ENCODE measurements around the gene SLC35B2. TPM values are rescaled to one million over a fixed set of nuclear protein-coding genes. Genes with fewer than 3 reads are reported as not detected.

The SLC35B2 gene
- total and polyA plus RNA-seq, 2 donors from 2014 or later = 45.1 to 49.5 TPM

GRCh38 chr6:44219053-44219814, 38.1 kb downstream of the SLC35B2 start:
- H3K36me3 ChIP-seq (ENCODE audit: control insufficient read depth in 2 of 3, insufficient read depth in 3 of 3, low read length in 3 of 3) = no peaks in the 10 kb centered on the region
- H3K9ac ChIP-seq (ENCODE audit: low read length in 3 of 3) = peak overlapping the region in 2 of 3 donors; percentile 38 to 44
- no peaks in the 10 kb centered on the region for H3K27me3 ChIP-seq (ENCODE audit: control insufficient read depth, insufficient read depth, low read length)
- FAIRE-seq (no peak), DNase-seq (peak; percentile 89 to 98 (median 93))
- no peaks in the 10 kb centered on the region for H3K9me3 ChIP-seq (ENCODE audit: control insufficient read depth in 2 of 3, insufficient read depth in 1 of 3, low read length in 3 of 3)
- TF ChIP-seq CTCF (IDR thresholded peaks at IDR 0.05; ENCODE audit: borderline replicate concordance, extremely low read depth, insufficient read depth) = no peak
- H3K4me1 ChIP-seq (ENCODE audit: control insufficient read depth in 2 of 3, insufficient read depth in 2 of 3, low read depth in 1 of 3, low read length in 3 of 3) = peaks cover 0 to 29% (median 7%) of the 10 kb centered on the region in 3 donors
- H3K27ac ChIP-seq (ENCODE audit: low read depth in 2 of 2, low read length in 2 of 2) = peak overlapping the region; percentile 80 to 91
- intact Hi-C loops (cut with DNase I) = no loop called here
- H3K4me3 ChIP-seq (ENCODE audit: low read length in 3 of 3) = peak overlapping the region; percentile 42 to 58 (median 58)

GRCh38 chr6:44217332-44218143, 39.8 kb downstream of the SLC35B2 start:
- DNase-seq = peak in 1 of 5 donors; percentile 90
- FAIRE-seq = no peak
- no peak overlapping the region for H3K9ac ChIP-seq (ENCODE audit: low read length in 3 of 3)
- no peaks in the 10 kb centered on the region for H3K36me3 ChIP-seq (ENCODE audit: control insufficient read depth in 2 of 3, insufficient read depth in 3 of 3, low read length in 3 of 3)
- no peaks in the 10 kb centered on the region for H3K9me3 ChIP-seq (ENCODE audit: control insufficient read depth in 2 of 3, insufficient read depth in 1 of 3, low read length in 3 of 3)
- H3K27me3 ChIP-seq (ENCODE audit: control insufficient read depth, insufficient read depth, low read length) = no peaks in the 10 kb centered on the region
- TF ChIP-seq CTCF (IDR thresholded peaks at IDR 0.05; ENCODE audit: borderline replicate concordance, extremely low read depth, insufficient read depth) = no peak
- H3K27ac ChIP-seq (ENCODE audit: low read depth in 2 of 2, low read length in 2 of 2) = peak overlapping the region; percentile 47 to 91
- intact Hi-C loops (cut with DNase I) = no loop called here
- H3K4me1 ChIP-seq (ENCODE audit: control insufficient read depth in 2 of 3, insufficient read depth in 2 of 3, low read depth in 1 of 3, low read length in 3 of 3) = peaks cover 0 to 22% (median 4%) of the 10 kb centered on the region in 3 donors
- no peak overlapping the region for H3K4me3 ChIP-seq (ENCODE audit: low read length in 3 of 3)

- FAIRE-seq (no peak), DNase-seq (peak in 2 of 5 donors; percentile 60 to 69)
- peak within 1 kb of the TSS; percentile 47 to 77 for H3K27ac ChIP-seq (ENCODE audit: low read depth in 2 of 2, low read length in 2 of 2)
- no peak within 1 kb of the TSS for H3K4me3 ChIP-seq (ENCODE audit: low read length in 3 of 3)
- no peaks in the 10 kb centered on the region for H3K36me3 ChIP-seq (ENCODE audit: control insufficient read depth in 2 of 3, insufficient read depth in 3 of 3, low read length in 3 of 3)
- H3K9ac ChIP-seq (ENCODE audit: low read length in 3 of 3) = peak within 1 kb of the TSS in 1 of 3 donors; percentile 35
- peaks cover 0 to 21% (median 4%) of the 10 kb centered on the region in 3 donors for H3K4me1 ChIP-seq (ENCODE audit: control insufficient read depth in 2 of 3, insufficient read depth in 2 of 3, low read depth in 1 of 3, low read length in 3 of 3)
- intact Hi-C loops (cut with DNase I) = no loop called here
- H3K9me3 ChIP-seq (ENCODE audit: control insufficient read depth in 2 of 3, insufficient read depth in 1 of 3, low read length in 3 of 3) = no peaks in the 10 kb centered on the region
- no peaks in the 10 kb centered on the region for H3K27me3 ChIP-seq (ENCODE audit: control insufficient read depth, insufficient read depth, low read length)
- no peak for TF ChIP-seq CTCF (IDR thresholded peaks at IDR 0.05; ENCODE audit: borderline replicate concordance, extremely low read depth, insufficient read depth)
These were observed 40.5 kb downstream of the SLC35B2 start, which contains the start of gene MYMX for GRCh38 chr6:44216677-44217331. Gene MYMX, plus strand, starts transcription at chr6:44216926. Its CDS starts 546 bp downstream, at chr6:44217472.
